HCT116 (cell line): ENCODE results near the gene BOD1. TPM values are rescaled to one million over a fixed set of nuclear protein-coding genes. Genes with fewer than 3 reads are reported as not detected.

Experiments
- ATAC-seq: fragments of 200-7000 bp; cut with Tn5 transposase; 2 replicates; pipeline ENCODE4 v1.9.1; 2020; ENCODE audit warnings: mild to moderate bottlenecking, moderate library complexity
- BruUV-seq: library from RNA; stranded (reverse); fragments of 400-500 nt; replicated peaks from 2 replicates; lab custom pipeline; 2021; lab: Mats Ljungman, UMichigan
- CTCF ChIA-PET: fragments of 300-600 bp; sonication (Branson Sonifier 250); formaldehyde crosslinking; loops from one replicate; lab custom pipeline; 2021; ENCODE audit warnings: antibody characterized with exemption; lab: Charles Lee
- POLR2A ChIA-PET: fragments of 300-600, 350-600 bp; sonication (Branson Sonifier 250); formaldehyde crosslinking; loops from one replicate; lab custom pipeline; 2021; ENCODE audit warnings: antibody characterized with exemption; lab: Charles Lee
- RAD21 ChIA-PET, 2 experiments: fragments of 300-600 bp; sonication (Branson Sonifier 250); formaldehyde crosslinking; loops; one replicate each; lab custom pipeline; 2023; ENCODE audit warnings: low total read pairs in 2 of 2; ENCODE audit not compliant: uncharacterized antibody in 2 of 2, unreplicated experiment in 2 of 2, low non-redundant PET in 1 of 2; lab: Charles Lee
- DNase-seq: peaks from one replicate; pipeline ENCODE4 v3.0.0-alpha.2; 2010; ENCODE audit warnings: low read depth, low spot score
- H2AFZ ChIP-seq: fragments of 200-600 bp; shearing (Covaris generic), sonication (generic); 2 replicates; pipeline ENCODE4 v1.6.1; 2017; ENCODE audit warnings: low read depth, mixed run types, mixed read lengths, antibody characterized with exemption, low read length; ENCODE audit not compliant: poor library complexity, severe bottlenecking
- H3K27ac ChIP-seq: 2 replicates; pipeline ENCODE4 v1.5.1; 2012; ENCODE audit warnings: low read depth, low read length
- H3K27me3 ChIP-seq: fragments of 200-600 bp; sonication (generic); 2 replicates; pipeline ENCODE4 v1.6.1; 2016; ENCODE audit warnings: mixed run types, low read length, mixed read lengths; ENCODE audit not compliant: insufficient read depth
- H3K36me3 ChIP-seq, 2 experiments: fragments of 200-500 bp in 1 of 2; fragments of 200-600 bp in 1 of 2; sonication (Bioruptor generic) in 1 of 2; sonication (generic) in 1 of 2; 2 replicates each; pipeline versions ENCODE4 v1.5.1 to v1.6.1; 2014 to 2016; ENCODE audit warnings: low read length in 2 of 2, inconsistent platforms in 1 of 2, mixed read lengths in 1 of 2, mixed run types in 1 of 2; ENCODE audit not compliant: insufficient read depth in 2 of 2, control insufficient read depth in 1 of 2
- H3K4me1 ChIP-seq, 2 experiments: fragments of 200-600 bp in 1 of 2; sonication (generic) in 1 of 2; 2 replicates each; pipeline versions ENCODE4 v1.5.1 to v1.6.1; 2012 to 2017; ENCODE audit warnings: low read length in 2 of 2, inconsistent platforms in 1 of 2, mild to moderate bottlenecking in 1 of 2, mixed read lengths in 1 of 2, mixed run types in 1 of 2, moderate library complexity in 1 of 2; ENCODE audit not compliant: insufficient read depth in 2 of 2, control insufficient read depth in 1 of 2
- H3K4me2 ChIP-seq: fragments of 200-600 bp; sonication (generic); 2 replicates; pipeline ENCODE4 v1.6.1; 2017; ENCODE audit warnings: mixed run types, low read length, mixed read lengths
- H3K4me3 ChIP-seq, 2 experiments: fragments of 200-600 bp in 1 of 2; sonication (generic) in 1 of 2; replicated peaks in 1 of 2; 2 replicates each; pipeline ENCODE4 v1.5.1; 2011 to 2016; ENCODE audit warnings: low read length in 2 of 2, control low read depth in 1 of 2, low read depth in 1 of 2, mild to moderate bottlenecking in 1 of 2, mixed read lengths in 1 of 2, mixed run types in 1 of 2
- H3K79me2 ChIP-seq: fragments of 200-600 bp; sonication (generic); 2 replicates; pipeline ENCODE4 v1.6.1; 2017; ENCODE audit warnings: mild to moderate bottlenecking, mixed run types, low read length, moderate library complexity, mixed read lengths; ENCODE audit not compliant: insufficient read depth
- H3K9ac ChIP-seq: fragments of 200-600 bp; sonication (generic); 2 replicates; pipeline ENCODE4 v1.6.1; 2016; ENCODE audit warnings: low read length, mixed read lengths
- H3K9me2 ChIP-seq: fragments of 200-600 bp; sonication (generic), shearing (Covaris generic); 2 replicates; pipeline ENCODE4 v1.6.1; 2017; ENCODE audit warnings: mixed run types, mild to moderate bottlenecking, moderate library complexity; ENCODE audit not compliant: insufficient read depth
- H3K9me3 ChIP-seq, 2 experiments: fragments of 200-500 bp in 1 of 2; fragments of 200-600 bp in 1 of 2; sonication (Bioruptor generic) in 1 of 2; sonication (generic) in 1 of 2; 2 replicates each; pipeline ENCODE4 v1.6.1; 2014 to 2017; ENCODE audit warnings: low read length in 2 of 2, mixed read lengths in 2 of 2, inconsistent platforms in 1 of 2, low read depth in 1 of 2, mild to moderate bottlenecking in 1 of 2, mixed run types in 1 of 2, moderate library complexity in 1 of 2; ENCODE audit not compliant: control insufficient read depth in 1 of 2, insufficient read depth in 1 of 2
- H4K20me1 ChIP-seq: fragments of 200-600 bp; sonication (generic), shearing (Covaris generic); 2 replicates; pipeline ENCODE4 v1.6.1; 2017; ENCODE audit warnings: mixed run types, mild to moderate bottlenecking, moderate library complexity; ENCODE audit not compliant: insufficient read depth
- ATF3 ChIP-seq: IDR thresholded peaks from 2 replicates; pipeline ENCODE4 v1.6.1; 2012
- CBX3 ChIP-seq: IDR thresholded peaks from 2 replicates; pipeline ENCODE4 v1.6.1; 2012; ENCODE audit warnings: low read depth
- CEBPB ChIP-seq: IDR thresholded peaks from 2 replicates; pipeline ENCODE4 v1.6.1; 2012; ENCODE audit warnings: low read depth
- CTCF ChIP-seq, 3 experiments: fragments of 200-600 bp in 1 of 3; sonication (generic) in 1 of 3; IDR thresholded peaks in 2 of 3; conservative IDR thresholded peaks in 1 of 3; 2 replicates each; pipeline ENCODE4 v1.5.1; 2012 to 2017; ENCODE audit warnings: low read depth in 2 of 3, low read length in 2 of 3, antibody characterized with exemption in 1 of 3, borderline replicate concordance in 1 of 3, control low read depth in 1 of 3, mild to moderate bottlenecking in 1 of 3, mixed read lengths in 1 of 3, mixed run types in 1 of 3, moderate library complexity in 1 of 3; ENCODE audit not compliant: insufficient read depth in 1 of 3
- EGR1 ChIP-seq: IDR thresholded peaks from 2 replicates; pipeline ENCODE4 v1.6.1; 2012; ENCODE audit warnings: low read depth
- ELF1 ChIP-seq: IDR thresholded peaks from 2 replicates; pipeline ENCODE4 v1.6.1; 2012; ENCODE audit warnings: low read depth, borderline replicate concordance
- FOSL1 ChIP-seq: IDR thresholded peaks from 2 replicates; pipeline ENCODE4 v1.6.1; 2012; ENCODE audit warnings: low read depth
- JUND ChIP-seq: IDR thresholded peaks from 2 replicates; pipeline ENCODE4 v1.6.1; 2012
- POLR2A ChIP-seq: IDR thresholded peaks from 2 replicates; pipeline ENCODE4 v1.7.0; 2011; ENCODE audit warnings: borderline replicate concordance; ENCODE audit not compliant: insufficient read depth, insufficient read length; ENCODE audit errors: extremely low read depth
- RAD21 ChIP-seq: IDR thresholded peaks from 2 replicates; pipeline ENCODE4 v1.6.1; 2012; ENCODE audit warnings: low read depth, mild to moderate bottlenecking
- ZBTB33 ChIP-seq: IDR thresholded peaks from 2 replicates; pipeline ENCODE4 v1.6.1; 2011; ENCODE audit warnings: mild to moderate bottlenecking, low read length, moderate library complexity; ENCODE audit not compliant: insufficient replicate concordance; ENCODE audit errors: extremely low read depth
- intact Hi-C: fragments of 100-400 bp; cut with micrococcal nuclease; formaldehyde crosslinking; loops from 2 replicates; pipeline ENCODE4 v1.10.0; 2022
- total RNA-seq: library from RNA; stranded (reverse); gene quantifications from one replicate; pipeline ENCODE4 v1.2.1, GENCODE V29; 2021; ENCODE audit not compliant: unreplicated experiment
- TF ChIP-seq, protein P1 (sequence below): IDR thresholded peaks from 2 replicates; pipeline ENCODE4 v1.6.1; 2012

Gene BOD1
- total RNA-seq, 1 experiment from 2014 or later = 60.2 TPM

DNA sequence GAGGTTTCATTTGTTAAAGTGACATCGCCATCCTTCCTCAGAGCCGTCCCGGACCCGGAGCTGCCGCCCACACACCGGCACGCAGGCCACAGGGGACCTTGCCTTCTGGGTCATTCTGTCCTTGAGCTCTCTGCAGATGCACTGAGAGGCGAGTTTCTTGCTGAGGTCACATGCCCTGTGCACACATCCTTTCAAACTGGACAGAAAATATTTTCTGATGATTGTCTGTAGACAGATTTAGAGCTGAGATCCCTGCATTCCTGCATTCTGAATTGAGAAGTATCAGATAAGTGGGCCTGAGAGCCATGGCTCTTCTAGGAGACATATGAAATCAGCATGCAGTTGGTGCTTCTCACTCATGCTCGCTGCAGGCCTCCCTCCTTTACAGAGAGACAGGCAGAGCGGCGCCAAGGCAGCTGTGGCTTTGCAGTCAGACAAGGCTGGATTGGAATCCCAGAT, 25.4 kb downstream of the BOD1 start:
- Histone ChIP-seq H3K4me1 (no peaks in the 10 kb centered on the region), H3K79me2 (no peaks in the 10 kb centered on the region), H3K36me3 (no peaks in the 10 kb centered on the region), H3K4me3 (no peak overlapping the region), H3K9me2 (no peaks in the 10 kb centered on the region), H3K27ac (no peak overlapping the region), H3K27me3 (no peaks in the 10 kb centered on the region), H2AFZ (no peak overlapping the region), H3K9ac (no peak overlapping the region), H3K4me2 (no peak overlapping the region), H3K9me3 (peaks cover 21 to 23% of the 10 kb centered on the region in 2 experiments; a peak in 2 of 4 replicates), H4K20me1 (no peaks in the 10 kb centered on the region)
- ChIA-PET POLR2A (no interaction called here), CTCF (interaction anchor here (0.9 kb wide), 1 partner anchor 18 kb away, joined by 3 read pairs; no protein-coding TSS in a partner anchor), RAD21 (no interaction called here)
- DNase-seq = no peak
- TF ChIP-seq, protein P1, sequence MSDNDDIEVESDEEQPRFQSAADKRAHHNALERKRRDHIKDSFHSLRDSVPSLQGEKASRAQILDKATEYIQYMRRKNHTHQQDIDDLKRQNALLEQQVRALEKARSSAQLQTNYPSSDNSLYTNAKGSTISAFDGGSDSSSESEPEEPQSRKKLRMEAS = no peak
- no peak for ATAC-seq
- no TSS peak for BruUV-seq
- intact Hi-C loops = no loop called here

- H3K9me3 ChIP-seq = peaks cover 23 to 24% of the 10 kb centered on the region in 2 experiments; a peak in 2 of 4 replicates
- no peaks in the 10 kb centered on the region for H3K9me2 ChIP-seq
- TF ChIP-seq ZBTB33 (no peak), ELF1 (no peak), CTCF (IDR thresholded peaks at IDR 0.05 in 2 of 3, conservative IDR thresholded peaks at IDR 0.05 in 1 of 3; ENCODE audit: borderline replicate concordance in 1 of 3, insufficient read depth in 1 of 3, low read depth in 2 of 3, low read length in 2 of 3) (no peak), CBX3 (no peak), POLR2A (no peak), FOSL1 (no peak), JUND (no peak), CEBPB (no peak), ATF3 (no peak), RAD21 (no peak), EGR1 (no peak)
- intact Hi-C loops = no loop called here
- no peaks in the 10 kb centered on the region for H3K36me3 ChIP-seq
- H3K4me2 ChIP-seq = no peak overlapping the region
- H3K27me3 ChIP-seq = no peaks in the 10 kb centered on the region
- DNase-seq (no peak), ATAC-seq (no peak)
- H3K4me3 ChIP-seq = no peak overlapping the region
- H4K20me1 ChIP-seq = no peaks in the 10 kb centered on the region
- ChIA-PET CTCF (no interaction called here), POLR2A (no interaction called here), RAD21 (no interaction called here)
- no TSS peak for BruUV-seq
- H2AFZ ChIP-seq = no peak overlapping the region
- H3K4me1 ChIP-seq = no peaks in the 10 kb centered on the region
- H3K79me2 ChIP-seq = no peaks in the 10 kb centered on the region
- H3K9ac ChIP-seq = no peak overlapping the region
- H3K27ac ChIP-seq = no peak overlapping the region
These were observed 25.9 kb downstream of the BOD1 start for GRCh38 chr5:173590436-173591055.
